NCI-H146 treated with DMSO at 0.1 percent for 48 hours (cell line): Measurements from ENCODE around the gene HOXB3.
"Not testable (repeated sequence)": the region's sequence is repeated elsewhere in the genome, so short reads cannot be mapped to it uniquely, and the experiment has no call there.

Experiments
- DNase-seq: peaks from one replicate; lab custom pipeline; 2025; ENCODE audit not compliant: unreplicated experiment; lab: John Stamatoyannopoulos, UW

The HOXB3 gene

DNA sequence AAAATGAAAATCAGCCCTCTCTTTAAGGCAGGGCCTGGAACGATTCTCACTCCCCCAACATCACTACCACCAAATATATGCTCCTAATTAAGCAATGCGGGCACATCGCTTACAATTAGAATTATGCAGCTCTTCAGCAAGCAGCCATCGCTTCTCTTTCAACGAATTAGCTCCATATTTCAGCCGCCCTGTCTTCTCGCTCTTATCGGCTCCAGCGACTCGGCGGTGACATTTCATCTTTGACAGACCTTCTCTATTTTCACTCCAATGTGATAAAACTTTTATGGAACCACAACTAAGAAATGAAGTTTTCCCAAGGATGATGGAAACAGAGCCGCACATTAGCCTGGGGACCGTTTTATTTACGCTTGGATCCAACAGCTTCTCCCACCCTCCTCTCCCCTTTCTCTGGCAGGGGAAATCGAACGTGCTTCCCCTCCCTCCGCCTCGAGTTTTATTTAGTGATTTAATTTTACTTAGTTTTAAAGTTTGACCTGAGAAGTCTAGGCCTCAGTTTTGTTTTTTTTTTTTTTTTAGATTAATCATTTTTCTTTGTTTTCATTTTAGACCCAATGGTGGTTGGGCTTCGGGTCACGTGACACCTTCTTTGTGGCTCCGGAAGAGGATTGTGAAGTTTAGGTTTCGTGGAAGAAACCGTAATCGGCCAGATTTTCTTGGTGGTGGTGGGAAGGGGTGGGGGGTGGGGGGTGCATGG, 42.1 kb downstream of the HOXB3 start:
- no peak for DNase-seq

DNA sequence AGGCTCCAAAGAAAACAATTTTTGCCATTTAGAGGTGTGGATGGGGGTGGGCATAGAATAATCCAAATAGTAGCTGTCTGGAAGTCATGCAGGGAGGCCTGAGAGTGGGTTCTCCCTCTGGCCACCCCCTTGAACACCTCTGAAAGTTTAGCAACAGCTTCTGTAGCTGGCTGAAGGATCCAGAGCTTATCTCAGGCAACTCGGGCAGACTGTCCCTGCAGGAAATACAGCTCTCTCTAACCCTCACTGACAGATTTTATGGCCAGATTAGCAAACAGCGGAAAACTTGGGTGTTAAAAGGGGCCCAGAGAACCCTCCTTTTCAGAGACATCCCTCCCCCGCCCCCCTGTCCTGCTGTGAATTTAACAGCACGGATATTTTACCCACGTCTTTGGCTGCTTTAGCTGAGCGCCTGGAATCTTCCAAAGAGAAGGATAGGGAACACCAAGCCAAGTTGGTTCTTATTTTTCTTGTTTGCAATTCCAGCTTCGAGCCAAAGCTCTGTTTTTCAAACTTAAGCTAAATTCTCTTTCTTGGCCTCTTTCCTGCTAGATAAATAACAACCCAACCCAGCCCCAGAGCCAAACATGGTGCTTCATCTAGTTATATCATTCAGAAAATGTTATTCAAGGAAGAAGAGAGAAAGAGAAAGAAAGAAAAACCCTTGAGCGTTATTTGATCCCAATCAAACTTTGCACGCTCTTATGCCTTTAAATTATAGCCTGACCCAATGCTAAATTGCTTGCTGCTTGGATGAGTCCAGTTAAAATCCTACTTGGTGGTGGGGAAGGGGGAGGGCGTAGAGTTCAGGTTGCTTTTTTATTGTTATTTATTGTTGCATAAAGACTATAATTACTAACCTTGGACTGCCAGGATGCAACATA, 42.9 kb downstream of the HOXB3 start:
- DNase-seq, result no peak

DNA sequence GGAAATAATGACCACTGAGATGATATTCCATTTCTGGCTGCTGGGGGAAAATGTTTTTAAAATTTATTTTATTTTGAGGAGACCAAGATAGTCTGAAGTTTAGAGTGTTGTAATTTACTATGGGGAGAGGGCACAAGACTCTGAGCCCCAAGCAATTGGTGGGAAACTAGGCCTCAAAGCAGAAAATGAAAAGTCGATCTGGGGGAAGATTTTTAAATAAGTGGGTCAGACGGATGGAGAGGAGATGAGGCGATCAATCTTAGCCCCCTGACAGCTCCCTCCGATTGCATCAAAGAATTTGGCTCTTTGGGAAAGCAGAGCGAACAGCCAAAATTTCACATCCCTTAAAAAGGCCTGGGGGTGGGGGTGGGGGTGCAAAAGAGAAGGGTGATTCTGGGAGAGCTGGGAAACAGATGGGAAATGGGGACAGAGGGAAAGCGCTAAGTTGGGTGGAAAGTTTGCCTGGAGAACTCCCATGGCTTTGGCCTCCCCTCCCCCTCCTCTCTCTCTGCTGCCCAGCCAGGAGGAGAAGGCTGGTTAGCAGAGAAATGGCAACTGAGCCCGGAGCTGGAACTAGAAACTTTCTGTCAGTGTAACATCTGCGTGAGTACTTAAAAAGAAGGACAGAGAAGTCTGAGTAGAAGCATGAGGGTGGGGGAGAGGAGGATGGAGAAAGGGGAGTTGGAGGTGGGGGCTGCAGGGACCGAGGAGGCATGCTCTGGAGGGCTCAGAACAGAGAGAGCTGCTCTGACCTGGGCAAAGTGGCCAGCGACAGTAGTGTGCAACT, 43.7 kb downstream of the HOXB3 start:
- no peak for DNase-seq

DNA sequence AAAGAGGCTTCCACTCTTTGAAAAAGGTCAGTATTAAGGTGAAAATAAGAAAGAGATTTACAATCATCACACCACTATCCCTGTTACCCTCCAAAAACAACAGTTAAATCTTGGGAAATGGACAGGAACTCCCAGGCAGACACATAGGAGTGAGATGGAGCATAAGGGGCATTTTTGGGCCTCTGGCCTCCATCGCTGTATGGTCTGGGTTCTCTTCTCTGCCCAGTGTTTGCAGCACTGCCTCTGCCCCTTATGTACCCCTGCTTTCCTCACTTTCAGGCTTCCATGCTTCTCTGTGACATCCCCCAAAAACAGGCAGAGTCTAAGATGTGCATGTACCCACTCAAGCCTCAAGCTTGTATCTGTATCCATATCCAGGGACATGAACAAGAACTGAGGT, 44.5 kb downstream of the HOXB3 start:
- no peak for DNase-seq

DNA sequence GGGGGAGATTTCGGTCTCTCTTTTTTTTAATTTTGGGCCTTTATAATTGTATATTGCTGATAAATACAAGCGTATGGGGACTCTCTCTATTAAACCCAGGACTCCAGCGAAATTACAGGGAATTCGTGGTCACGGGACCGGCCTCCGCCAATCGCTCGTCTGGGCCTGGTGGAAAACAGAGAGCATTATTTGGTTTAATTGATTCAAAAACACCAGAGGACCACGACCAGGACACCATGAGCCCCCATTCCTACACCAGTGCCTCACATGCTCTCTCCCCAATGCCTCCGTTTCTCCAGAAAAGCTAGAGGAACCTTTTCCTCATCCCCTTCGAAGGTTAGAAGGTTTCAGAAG, 45.0 kb downstream of the HOXB3 start, which contains the start of gene HOXB2:
Gene HOXB2 (minus strand): TSS at position 88 of the 354 bp plus-strand sequence. CDS start 198 bp downstream, outside the sequence.
- DNase-seq, result no peak

DNA sequence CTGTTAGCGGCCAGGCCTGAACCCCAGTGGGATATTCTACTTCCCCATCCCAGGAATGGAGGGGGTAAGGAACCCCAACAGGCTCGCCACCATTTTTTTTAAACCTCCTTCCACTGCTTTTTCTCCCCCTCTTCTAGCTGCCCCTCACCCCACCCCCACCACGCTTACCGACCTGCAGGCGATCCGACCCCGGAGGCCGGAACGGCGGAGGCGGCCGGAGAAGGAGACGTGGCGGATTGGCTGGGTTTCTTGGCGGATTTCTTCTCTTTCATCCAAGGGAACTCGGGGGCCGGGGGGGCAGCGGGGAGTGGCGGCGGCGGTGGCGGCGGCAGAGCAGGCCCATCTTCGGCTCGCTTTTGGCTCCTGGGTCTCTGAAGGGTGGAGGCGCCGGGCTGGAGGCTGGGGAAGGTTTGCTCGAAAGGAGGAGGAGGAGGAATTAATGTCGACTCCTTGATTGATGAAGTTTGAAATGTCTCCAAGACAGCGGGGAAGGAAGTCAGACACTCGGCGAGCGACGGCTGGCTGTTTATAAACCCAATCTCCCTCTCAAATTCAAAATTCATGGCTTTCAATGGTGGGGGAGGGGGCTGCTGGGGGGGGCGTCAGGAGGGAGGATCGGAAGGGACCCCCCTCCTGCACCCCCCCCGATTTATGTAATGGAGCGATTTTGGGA, 45.6 kb downstream of the HOXB3 start:
- DNase-seq, result no peak

DNA sequence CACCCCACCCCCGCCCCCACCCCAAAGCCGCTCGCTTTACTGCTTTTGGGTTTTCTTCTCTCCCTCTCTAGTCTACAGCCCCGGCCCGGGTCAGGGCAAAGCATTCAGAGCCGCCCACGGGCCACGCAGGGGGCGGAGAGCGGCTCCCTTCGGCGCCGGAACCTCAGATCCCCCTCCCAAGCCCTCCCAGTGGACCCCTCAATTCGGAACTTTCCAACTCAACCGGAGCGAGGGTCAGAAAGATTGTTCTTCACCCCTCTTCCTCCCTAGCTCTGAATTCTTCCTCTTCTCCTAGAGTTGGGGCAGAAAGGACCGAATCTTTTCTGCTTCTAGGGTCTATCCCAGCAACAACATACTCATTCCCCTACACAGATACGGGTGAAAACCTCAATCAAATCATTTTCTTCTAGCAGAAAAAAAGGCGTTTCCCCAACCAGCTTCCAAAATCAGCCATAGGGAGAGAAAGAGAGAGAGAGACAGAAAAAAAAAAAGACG, 46.1 kb downstream of the HOXB3 start:
- no peak for DNase-seq

DNA sequence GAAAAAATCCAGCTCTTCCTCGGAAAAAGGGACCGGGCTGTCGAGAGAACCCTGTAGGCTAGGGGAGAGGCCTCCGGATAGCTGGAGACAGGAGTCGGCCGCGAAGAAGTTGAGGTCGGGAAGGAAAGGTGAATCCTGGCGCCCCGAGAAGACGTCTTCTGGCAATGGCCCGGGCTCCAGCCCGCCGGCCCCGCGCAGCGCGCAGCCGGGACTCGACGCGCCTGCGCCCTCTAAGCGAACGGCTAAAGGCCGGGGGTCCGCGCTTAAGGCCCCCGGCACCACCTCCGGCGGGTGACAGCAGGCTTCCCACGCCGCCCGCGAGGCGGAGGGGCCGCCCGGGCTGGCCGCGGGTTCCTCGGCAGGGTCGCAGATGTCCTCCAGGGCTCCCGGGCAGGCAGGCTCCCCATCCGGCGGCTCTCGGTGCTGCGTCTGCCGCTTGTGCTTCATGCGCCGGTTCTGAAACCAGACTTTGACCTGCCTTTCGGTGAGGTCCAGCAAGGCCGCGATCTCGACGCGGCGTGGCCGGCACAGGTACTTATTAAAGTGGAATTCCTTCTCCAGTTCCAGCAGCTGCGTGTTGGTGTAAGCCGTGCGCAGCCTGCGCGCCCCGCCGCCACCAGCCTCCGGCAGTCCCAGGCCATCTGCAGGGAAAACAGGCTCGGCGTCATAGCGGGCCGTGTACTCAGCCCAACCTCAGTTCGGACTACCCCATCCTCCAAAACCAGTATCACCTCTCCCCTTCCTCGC, 46.8 kb downstream of the HOXB3 start:
- DNase-seq, result no peak

DNA sequence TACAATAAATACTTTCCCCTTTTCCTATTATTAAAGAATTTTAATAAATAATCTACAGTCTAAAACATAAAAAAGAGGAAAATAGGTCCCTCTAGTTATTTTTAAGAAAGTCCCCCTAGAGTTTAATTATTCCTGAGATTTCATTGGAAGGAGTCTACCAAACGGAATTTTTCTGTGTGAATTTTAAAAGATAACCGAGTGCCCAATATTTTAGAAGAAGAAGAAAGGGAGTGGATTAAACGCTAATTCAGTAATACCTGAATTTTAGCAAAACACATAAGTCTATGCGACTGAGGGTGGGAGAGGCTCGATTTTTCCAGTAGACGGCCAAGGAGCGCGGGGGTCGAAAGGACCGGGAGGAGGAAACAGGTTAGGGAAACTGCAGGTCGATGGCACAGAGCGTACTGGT, 47.3 kb downstream of the HOXB3 start:
- DNase-seq, result peak; percentile 17

DNA sequence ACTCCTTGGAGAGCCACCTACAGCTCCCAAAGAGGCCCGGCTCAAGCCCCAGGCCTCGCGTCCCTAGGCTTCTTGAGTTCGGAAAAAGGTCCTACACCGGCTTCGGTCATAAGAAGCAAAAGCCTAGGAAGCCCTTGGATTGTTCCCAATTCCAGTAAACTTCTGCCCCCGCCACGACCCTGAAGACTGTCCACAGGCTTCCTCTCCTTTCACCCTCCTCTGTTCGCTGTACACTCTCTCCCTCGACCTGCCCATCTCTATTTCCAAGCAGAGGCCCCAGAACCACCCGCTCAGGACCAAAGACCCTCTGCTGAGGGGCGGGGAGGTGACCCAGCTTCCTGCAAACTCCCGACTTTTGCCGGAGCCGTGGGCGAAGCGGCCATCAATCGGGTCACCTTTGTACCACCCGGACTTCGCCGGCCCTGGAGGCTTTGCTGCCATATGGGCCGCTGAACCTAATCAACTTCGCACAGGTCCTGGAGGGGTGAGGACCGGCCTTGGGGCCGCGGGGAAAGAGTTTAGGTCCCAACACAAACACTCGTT, 47.9 kb downstream of the HOXB3 start:
- no peak for DNase-seq

DNA sequence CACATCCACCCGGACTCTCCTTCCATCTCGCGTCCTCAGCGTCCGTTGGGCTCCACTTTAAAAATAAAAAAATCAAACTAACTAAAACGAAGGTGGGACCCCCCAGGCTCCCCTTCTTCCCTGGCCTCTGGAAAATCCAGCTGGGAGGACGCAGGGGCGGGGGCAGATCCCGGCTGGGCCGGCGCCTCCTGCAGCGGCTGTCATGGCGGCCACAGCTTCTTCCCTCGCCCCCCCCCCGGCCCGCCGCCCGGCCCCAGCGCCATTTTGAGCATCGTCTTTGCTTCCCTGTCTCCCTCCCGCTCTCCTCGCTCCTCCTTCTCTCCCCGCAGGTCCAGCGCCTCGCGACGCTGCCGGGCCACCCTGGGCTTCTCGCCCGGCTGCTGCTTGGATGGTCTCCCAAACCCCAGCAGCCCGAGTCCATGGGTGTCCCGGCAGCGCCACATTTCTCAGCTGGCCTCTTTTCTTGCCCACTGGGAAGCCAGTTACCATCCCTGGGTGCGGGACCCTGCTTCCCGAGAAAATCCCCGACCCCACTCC, 48.4 kb downstream of the HOXB3 start:
- DNase-seq, result no peak

DNA sequence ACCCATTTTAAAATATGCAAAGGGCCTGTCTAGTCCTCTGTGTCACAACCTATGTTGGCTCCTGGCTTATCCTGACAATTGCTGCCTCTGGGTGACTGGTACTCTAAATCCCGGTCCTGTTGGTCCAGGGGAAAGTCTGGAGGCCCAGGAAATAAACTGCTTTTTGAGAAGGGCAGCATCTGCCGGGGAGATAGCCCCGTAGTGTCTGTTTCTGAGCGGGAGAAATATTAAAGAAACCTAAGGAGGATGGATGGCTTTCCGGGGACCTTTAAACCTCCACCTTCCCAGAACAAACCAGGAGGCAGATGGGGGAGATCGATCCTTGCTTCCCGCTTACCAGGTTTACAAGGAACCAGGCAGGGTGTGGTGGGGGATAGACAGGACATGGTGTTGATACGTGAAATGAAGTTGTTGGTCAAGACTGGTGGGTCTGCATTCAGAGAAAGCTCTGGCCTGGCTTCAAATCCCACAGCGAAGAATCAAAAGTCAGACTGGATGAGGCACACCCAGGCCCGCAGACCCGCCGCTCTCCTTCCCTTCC, 48.9 kb downstream of the HOXB3 start:
- no peak for DNase-seq

DNA sequence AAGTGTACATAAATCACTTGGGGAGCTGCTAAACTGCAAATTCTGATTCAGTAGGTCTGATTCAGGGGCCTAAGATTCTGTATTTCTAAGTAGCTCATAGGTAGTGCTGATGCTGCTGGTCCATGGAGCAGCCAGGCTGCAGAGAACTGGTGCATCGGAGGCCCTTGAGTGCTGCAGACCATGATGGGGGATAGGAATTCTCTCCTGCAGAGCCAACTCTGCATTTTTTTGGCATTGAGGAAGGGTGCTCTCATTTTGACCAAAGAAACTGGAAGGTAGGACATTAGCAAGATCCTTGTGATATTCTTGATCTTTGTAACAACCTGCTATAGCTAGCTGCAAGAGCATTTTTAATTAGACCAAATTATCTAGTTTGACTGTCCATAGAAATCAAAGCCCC, 49.8 kb downstream of the HOXB3 start:
- DNase-seq, result no peak

DNA sequence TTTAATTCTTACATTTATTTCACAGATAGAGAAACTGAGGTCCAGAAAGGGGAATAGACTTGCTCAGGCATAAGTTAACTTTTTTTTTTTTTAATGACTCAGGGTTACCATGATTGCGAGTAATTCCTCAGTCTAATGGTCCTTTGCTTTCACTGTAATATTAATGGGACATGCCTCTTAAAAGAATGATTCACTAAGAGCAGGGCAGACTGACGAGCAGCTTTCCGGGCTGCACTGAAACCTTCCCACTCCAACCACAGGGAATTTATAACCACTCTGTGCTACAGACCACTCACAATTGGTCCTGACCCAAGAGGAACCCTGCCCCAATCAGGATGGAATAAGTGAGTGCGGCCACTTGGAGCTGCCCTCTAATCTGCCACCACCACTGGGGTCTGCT, 50.9 kb downstream of the HOXB3 start:
- DNase-seq, result no peak

DNA sequence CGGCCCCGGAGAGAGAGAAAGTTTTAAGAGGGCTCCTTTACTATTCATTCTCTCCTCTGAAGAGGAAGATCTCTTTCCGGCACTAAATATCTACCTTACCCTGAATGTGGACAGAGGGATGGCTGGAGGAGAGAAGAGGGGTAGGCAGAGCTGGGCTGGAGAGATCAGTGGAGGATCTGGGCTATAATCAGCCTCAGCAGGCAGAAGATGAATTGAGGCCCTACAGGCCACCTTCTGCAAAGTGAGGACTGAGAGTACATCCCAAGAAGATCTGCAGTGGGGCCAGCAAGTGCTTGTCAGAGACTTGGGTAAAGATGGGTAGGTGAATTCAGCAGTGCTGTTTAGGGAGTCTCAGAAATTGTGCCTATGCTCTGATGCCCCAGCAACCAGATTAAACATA, 52.7 kb downstream of the HOXB3 start:
- DNase-seq, result no peak

DNA sequence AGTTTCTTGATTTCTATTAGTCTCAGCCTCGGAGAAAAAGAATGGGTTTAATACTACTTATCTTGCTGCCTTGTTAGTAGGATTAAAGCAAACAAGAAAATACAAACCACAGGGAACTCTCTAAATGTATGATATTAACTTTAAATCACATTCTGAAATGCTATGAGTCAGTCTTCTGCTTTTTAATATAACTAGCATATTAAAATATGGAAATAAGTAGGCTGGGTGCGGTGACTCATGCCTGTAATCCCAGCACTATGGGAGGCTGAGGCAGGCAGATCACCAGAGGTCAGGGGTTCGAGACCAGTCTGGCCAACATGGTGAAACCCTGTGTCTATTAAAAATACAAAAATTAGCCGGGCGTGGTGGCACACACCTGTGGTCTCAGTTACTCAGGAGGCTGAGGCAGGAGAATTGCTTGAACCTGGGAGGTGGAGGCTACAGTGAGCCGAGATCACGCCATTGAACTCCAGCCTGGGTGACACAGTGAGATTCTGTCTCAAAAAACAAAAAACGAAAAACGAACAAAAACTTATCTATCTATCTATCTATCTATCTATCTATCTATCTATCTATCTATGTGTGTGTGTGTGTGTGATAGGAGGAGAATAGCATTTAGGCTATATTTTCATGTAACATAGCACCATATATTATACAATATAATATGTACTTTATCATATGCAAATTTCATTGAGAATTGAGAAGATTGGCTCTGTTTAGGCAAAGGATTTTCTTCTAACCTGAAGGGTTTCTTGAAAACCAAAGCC, 54.1 kb downstream of the HOXB3 start:
- not testable (repeated sequence) for DNase-seq

DNA sequence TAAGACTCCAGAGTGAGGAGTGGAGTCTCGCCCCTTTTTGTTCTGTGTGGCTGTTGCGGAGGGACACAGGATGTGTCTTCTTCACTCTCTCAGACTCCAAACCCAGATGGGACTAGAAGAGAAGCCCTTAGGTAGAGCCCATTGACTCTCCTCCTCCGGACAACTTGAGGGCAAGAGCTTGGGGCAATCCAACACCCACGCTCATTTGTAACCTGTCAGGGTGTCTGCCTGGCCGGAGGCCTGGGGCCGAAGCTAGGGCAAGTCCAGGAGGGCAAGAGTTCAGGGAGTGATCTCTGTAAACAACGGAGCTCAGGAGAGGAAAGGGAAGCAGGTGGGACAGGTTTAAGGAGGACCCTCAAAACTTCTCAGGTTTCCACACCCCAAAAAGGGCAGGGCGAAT, 57.8 kb downstream of the HOXB3 start:
- no peak for DNase-seq

DNA sequence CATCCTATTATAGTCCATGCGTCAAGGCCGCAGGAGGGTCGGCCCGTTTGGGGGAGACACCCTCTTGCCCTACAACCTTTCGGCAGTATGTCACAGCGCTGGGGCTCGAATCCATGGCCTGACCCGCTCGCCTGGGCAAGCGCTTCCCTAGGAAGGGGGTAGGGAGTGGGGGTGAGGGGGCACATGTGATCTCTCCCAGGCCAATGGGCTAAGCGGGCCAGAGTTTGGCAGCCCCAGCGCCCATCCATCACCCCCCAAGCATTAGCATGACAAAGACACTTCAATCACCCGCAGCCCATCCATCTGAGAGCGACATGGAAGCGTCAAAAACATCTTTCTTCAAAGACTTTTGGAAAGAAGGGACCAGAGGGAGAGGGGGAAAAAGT, 59.2 kb downstream of the HOXB3 start, which contains the start of gene HOXB1:
Gene HOXB1 (minus strand): TSS at position 125 of the 386 bp plus-strand sequence. CDS start 107 bp downstream, at position 18.
- DNase-seq, result no peak
